GM20000 (cell line): ENCODE measurements around the gene CHCHD3.

Source experiments
- DNase-seq: peaks from one replicate; pipeline ENCODE4 v3.0.0; 2012; ENCODE audit warnings: low spot score
- TF ChIP-seq, protein P1 (sequence below): IDR thresholded peaks from 2 replicates; pipeline ENCODE4 v1.5.1; 2012; ENCODE audit warnings: mild to moderate bottlenecking, control low read depth; ENCODE audit errors: extremely low read depth, missing control alignments

The CHCHD3 gene

DNA sequence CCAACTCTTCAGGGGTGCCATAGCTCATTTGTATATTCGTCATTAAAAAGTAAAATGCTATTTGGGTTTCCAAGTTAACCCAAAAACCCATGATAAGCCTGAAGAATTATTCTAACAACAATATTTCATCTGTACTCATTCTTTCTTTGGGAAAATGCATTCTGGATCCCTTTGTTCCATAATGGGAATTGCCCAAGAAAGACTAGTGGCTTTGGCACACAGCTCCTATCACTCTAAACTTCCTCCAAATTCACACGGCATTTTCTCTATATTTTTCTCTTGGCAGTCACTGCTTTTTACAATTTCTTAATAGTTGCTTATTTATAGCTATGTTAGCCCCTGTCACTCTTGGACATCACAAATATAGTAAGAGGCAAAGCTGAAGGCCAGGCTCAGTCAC is 29.1 kb downstream of the CHCHD3 start:
- TF ChIP-seq, protein P1, sequence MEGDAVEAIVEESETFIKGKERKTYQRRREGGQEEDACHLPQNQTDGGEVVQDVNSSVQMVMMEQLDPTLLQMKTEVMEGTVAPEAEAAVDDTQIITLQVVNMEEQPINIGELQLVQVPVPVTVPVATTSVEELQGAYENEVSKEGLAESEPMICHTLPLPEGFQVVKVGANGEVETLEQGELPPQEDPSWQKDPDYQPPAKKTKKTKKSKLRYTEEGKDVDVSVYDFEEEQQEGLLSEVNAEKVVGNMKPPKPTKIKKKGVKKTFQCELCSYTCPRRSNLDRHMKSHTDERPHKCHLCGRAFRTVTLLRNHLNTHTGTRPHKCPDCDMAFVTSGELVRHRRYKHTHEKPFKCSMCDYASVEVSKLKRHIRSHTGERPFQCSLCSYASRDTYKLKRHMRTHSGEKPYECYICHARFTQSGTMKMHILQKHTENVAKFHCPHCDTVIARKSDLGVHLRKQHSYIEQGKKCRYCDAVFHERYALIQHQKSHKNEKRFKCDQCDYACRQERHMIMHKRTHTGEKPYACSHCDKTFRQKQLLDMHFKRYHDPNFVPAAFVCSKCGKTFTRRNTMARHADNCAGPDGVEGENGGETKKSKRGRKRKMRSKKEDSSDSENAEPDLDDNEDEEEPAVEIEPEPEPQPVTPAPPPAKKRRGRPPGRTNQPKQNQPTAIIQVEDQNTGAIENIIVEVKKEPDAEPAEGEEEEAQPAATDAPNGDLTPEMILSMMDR: no peak
- DNase-seq: no peak

DNA sequence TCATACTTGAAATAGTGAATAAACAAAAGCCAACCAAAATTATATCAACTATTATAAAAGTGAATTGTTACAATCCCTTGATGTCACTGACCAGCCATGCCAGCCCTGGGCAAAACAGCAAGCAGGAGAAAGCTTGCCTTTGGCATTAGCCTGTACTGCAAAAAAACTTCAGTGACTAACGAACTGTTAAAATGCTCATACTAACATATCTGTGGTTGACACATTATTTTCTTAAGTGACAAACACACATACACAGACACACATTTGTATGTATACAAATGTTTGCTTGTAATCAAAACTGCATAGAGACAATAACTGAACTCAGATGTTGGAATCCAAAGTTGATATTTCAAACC is 29.5 kb downstream of the CHCHD3 start:
- DNase-seq: no peak
- TF ChIP-seq, protein P1: no peak

DNA sequence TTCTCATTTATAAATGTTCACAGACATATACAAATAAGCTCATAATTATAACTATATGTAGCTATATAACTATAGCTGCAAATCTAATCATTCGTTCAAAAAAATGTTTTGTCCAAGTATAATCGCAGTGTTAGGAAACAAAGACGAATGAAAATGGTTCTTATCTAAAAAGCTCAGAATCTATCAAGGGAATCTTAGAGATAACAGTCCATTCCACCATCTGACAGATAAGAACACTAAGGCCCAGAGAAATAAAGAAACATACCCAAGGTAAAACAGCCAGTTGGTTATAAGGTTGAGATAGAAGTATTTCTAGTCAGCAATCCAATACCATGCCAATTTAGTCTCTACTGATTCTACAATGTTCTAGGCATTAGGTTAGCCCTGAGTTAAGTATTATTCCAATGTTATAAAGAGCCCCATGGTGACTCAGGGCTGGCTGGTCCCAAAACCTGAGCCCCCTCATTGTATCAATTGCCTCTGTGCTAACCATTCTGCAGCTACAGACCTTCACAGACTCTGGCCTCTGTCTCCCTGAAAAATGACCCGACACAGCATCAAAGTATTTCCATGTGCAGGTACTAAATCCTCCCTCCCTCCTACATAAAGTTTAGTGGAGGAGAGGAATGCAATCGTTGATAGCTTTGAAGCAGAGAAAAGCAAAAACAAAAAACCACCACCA is 30.0 kb downstream of the CHCHD3 start:
- DNase-seq: no peak
- TF ChIP-seq, protein P1: no peak

DNA sequence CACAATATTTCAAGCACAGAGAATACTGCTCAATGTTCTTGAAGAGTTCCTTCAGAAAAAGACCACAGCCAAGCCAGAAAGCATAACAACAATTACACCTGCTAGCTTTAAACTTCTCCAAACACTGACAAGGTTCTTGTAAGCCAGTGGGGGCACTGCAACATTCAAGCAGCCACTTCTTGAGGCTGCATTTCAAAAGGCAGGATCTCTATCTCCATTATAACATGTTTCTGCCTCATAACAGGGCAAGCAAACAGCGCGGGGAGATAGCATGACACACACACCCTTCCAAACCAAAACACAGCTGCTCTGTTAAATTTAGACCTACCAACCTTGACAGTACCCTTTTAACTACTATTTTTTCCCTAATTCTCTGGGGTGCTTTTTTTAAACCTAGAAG is 30.8 kb downstream of the CHCHD3 start:
- TF ChIP-seq, protein P1: no peak
- DNase-seq: peak; percentile 23

DNA sequence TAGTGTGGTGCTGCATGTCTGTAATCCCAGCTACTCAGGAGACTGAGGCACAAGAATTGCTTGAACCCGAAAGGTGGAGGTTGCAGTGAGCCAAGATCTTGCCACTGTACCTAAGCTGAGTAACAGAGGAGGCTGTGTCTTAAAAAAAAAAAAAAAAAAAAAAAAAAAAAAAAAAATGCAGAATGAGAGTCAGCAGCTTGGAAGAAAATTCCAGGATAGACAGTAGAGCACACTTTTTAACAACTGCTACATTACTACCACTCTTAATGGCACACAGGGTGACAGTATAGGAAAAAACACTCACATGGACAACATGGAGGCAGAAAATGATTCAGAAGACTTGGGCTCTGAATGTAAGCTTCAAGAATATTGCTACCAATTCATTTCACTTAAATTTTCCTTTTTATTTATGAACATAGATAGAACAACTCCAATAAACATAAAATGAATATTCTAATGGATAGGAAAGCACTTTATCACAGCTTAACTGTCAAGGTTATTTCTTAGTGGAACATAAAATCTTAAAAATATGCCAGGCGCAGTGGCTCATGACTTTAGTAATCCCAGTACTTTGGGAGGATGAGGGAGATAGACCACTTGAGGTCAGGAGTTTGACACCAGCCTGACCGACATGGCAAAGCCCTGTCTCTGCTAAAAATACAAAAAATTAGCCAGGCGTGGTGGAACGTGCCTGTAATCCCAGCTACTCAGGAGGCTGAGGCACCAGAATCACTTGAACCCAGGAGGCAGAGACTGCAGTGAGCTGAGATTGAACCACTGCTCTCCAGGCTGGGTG is 31.5 kb downstream of the CHCHD3 start:
- DNase-seq: no peak
- TF ChIP-seq, protein P1: no peak

DNA sequence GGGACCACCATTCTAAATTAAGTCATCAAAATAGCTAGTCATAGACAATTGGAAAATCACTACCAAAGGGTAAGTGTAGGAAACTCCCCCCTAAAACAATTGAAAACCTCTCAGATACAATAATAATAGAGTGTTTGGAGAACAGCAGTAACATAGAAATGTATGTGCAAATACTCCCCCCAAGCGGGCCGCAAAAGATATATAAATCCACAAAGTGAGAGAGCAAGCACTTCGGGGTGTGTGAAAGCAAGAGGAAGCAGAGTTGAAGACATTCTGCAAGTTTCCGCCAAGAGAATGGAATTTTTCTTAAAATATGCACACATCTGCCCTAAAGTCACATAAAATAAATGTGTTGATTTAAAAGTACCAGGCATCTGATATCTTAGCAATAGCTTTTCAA is 33.3 kb downstream of the CHCHD3 start:
- no peak for DNase-seq
- TF ChIP-seq, protein P1: no peak

DNA sequence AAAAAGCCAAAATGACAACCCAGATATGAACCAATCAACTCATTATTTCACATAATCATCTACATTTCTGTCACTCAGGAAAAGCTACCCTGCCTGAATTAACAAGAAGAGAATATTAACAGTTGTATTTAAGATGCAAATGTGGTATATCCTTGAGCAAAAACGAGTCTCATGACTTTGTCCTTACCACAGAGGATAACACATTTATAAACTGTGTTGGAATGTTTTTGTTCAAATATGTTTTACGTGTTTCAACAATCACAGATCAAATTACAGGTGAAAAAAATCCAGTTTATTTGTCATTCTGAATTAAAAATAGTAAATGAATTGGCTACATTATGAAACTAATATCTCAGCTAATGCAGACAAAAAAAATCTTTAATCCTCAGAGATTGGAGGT is 34.6 kb downstream of the CHCHD3 start:
- no peak for DNase-seq
- TF ChIP-seq, protein P1: no peak
